NK-92 (cell line): ENCODE data around the gene GSG1L.
"Not testable (repeated sequence)": the region's sequence is repeated elsewhere in the genome, so short reads cannot be mapped to it uniquely, and the experiment has no call there.

Source experiments
- DNase-seq: peaks from one replicate; lab custom pipeline; 2025; ENCODE audit not compliant: unreplicated experiment; lab: John Stamatoyannopoulos, UW

Gene GSG1L

GRCh38 chr16:27952811-27953210, 110.7 kb downstream of the GSG1L start:
- no peak for DNase-seq

GRCh38 chr16:27951489-27952120, 111.9 kb downstream of the GSG1L start:
- no peak for DNase-seq

GRCh38 chr16:27950206-27950887, 113.2 kb downstream of the GSG1L start:
- DNase-seq = no peak

GRCh38 chr16:27947696-27948095, 115.8 kb downstream of the GSG1L start:
- DNase-seq = no peak

DNA sequence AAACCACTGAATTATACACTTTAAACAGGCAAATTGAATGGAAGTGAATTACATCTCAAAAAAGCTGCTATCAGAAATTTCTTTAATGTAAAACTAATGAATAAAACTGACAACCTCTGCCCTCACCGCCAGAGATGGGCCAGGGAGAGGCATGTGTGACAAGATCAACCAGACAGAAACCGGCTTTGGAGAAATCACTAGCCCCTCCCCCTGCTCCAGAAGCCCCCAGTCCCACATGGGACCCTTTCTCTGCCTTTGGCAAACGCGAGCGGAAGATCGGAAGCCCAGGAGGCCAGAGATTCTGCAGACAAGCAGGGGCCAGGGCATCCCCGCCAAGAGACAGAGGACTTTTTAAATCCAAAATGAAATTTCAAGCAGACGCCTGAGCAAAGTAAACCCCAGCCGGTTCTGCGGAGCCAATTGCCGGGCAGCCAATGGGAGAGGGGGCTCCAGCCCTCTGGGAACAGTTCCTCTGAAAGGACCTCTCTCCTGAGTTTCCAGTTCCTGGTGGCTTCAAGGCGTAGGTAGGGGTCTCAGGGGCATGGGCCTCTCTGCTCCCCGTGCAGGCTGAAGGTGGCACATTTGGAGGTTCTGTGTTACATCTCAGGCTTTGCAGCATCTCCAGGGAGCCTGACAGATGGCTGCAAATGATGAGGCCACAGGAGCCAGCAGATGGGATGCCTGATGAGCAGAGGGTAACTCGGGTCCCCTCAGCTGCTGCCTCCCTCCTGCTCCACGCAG, 118.1 kb downstream of the GSG1L start:
- DNase-seq = no peak

DNA sequence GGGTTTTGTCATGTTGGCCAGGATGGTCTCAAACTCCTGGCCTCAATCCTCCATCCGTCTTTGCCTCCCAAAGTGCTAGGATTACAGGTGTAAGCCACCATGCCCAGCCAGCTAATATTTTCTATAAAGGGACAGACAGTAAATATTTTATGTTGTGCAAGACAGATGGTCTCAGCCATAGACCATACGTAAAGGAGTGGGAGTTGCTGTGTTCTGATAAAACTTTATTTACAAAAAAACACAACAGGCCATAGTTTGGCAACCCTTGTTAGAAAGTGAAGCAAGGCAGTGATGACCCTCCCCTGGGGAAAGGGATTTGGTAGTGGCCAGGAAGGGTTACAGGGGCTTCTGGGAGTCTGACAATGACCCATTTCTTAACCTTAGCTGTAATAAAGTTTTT, 119.7 kb downstream of the GSG1L start:
- no peak for DNase-seq

- DNase-seq = not testable (repeated sequence)
Measured at GRCh38 chr16:27942071-27942470, 121.4 kb downstream of the GSG1L start.

DNA sequence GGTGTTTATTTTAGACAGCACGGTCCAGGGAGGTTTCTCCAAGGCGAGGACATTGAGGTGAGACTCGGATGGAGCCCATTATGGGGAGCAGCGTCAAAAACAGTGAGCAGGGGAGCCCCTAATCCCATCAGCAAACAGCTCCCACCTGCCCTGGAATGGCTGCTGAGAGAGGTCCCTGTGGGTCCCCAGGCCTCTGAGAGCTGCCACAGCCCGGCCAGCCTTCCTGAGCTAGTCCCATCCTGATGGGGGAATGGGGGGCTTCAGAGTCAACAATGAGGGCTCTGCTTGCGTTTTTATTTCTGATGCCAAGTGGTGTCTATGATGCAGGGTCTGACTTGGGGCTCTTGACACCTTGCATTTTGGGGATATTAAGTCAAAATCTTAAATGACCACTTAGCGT, 128.4 kb downstream of the GSG1L start:
- no peak for DNase-seq

DNA sequence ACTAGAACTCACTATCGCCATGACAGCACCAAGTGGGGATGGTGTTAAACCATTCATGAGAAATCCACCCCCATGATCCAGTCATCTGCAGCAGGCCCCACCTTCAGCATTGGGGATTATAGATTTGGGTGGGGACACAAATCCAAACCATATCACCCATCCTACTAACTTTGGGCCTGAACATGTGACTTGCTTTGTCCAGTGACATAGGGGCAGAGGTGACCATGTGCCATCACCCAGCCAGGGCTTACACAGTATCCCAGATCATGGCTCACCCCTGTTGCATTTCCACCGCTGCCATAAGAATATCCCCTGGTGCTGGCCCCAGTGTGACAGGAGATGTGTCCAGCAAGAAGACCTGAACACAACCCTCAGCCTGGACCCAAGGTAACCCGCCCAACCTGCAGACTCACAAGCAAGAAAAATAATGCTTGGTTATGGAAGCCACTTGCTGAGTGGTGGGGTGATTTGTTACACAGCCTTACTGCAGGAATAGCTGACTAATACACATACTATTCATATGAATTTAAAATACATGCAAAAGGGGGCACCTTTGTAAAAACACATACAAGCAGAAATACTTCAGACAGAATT, 130.9 kb downstream of the GSG1L start:
- no peak for DNase-seq

DNA sequence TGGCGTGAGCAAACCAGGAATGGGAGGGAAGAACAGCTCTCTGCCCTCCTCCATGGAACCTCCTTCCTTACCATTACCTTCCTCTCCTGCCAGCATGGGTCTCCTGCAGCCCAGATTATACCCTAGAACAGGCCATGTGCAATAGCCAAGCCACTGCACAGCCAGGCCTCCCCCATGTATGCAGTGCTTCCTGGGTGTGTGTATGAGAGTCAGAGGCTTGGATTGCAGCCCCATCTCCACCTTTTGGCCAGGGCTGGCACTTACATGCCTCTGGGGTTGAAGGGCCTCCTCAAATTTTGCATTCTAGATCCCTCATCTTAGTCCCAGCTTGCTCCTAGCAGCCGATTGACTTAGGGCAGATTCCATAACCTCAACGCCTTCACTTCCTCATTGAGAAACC, 133.7 kb downstream of the GSG1L start:
- DNase-seq = no peak

GRCh38 chr16:27928542-27928941, 135.0 kb downstream of the GSG1L start:
- DNase-seq = no peak

- DNase-seq = no peak
Measured at GRCh38 chr16:27927266-27927901, 136.1 kb downstream of the GSG1L start.

DNA sequence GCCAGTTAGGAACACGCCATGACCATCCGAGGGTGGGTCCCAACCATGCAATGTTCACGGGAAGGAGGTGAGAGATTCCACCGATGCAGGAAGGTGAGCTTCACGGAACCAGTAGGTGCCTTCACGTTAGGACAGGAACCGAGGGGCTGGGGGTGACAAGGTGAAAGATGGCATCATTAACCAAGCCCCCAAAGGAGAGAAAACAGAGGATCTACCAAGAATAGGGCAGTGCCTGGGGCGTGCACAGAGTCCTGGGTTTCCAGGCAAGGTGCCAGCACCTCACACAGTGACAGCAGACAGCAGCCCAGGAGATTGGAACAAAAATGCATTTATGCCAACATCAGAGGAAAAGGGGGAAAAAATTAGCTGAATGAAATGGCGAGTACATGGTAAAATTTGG, 137.9 kb downstream of the GSG1L start:
- no peak for DNase-seq

DNA sequence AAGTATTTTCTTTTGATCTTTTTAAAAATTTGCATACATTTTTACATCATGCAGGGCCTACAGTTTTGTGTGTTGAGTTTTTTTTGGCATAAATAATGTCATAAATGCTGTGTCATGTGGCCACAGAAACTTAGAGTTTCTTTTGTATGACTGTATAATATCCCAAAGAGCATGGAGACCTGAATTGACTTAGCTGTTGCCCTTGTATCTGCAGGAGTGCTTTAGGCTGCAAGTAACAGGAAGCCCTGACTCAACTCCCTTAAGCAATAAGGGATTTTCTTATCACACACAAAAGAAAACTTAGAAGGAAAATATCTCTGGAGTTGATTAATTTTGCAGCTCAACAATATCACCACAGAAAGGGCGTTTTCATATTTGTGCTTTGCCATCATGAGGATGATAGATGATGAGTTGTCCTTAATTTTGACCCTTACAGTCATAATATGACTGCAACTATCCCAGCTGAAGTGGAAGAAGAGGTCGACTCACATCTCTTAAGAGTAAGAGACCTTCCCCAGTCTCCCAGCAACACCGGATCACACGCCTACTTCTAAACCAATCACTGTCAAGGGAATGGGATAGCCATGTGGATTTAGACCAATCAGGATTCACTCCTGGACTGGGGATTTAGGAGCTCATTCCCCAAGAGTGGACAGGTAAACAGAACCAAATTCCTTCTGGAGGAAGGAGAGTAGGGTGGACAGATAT, 138.9 kb downstream of the GSG1L start:
- no peak for DNase-seq

DNA sequence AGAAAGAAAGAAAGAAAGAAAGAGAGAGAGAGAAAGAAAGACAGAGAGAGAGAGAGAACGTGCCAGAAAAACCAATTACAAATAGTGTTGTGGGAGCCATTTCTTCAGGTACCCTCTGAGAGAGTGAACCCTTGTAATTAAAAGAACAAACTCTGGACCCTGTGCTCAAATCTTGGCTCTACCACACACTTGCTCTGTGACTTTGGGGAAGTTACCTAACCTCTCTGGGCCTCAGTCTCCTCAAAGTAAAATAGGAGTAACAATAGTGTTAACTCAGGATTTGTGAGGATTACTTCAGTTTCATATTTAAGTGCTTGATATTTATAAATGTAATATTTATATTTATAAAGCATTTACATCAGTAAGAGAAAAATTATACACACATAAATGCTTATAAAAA, 139.8 kb downstream of the GSG1L start:
- no peak for DNase-seq

DNA sequence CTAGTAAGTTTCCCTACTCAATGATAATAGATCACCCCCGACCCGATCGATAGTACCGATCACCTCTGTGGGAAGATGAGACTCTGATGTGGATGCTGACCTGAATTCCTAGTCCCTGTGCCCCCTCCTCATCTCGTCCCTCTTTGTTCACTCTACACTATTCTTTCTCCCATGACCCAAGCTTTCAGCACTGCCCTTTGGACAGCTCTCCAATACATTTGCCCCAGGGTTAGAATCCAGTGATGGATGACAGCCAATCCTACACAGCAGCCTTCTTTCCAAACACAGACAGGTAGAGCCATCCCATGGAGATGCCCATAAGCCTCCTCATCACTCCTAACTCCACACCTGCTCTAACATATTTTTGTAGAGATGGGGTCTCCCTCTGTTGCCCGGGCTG, 141.1 kb downstream of the GSG1L start:
- DNase-seq = no peak

GRCh38 chr16:27921134-27921533, 142.4 kb downstream of the GSG1L start:
- no peak for DNase-seq

DNA sequence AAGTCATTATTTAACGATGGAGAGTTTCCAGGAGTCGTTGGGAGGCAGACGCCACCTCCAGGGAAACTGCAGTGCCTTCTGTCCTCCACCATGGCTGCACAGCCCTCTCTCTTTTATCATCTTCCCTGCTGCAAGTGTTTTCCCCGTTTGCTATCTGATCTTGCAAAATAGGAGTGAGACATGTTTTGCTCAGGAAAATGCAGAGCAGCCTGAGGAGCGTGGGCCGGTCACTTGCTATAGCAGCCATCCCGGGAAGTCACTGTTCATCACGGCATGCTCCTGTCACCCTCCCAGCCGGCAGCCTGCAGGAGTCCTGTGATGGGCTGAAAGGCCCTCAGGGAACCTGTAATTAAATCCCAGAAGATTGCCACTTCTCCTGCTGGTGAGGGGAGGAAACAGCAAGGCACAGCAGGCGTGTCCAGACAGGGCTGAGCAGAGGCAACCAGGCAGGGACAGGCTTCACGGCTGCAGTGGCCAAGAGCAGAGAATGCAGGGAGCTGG, 143.1 kb downstream of the GSG1L start:
- no peak for DNase-seq

- no peak for DNase-seq
Measured at GRCh38 chr16:27918755-27919154, 144.8 kb downstream of the GSG1L start.

GRCh38 chr16:27917949-27918348, 145.6 kb downstream of the GSG1L start:
- no peak for DNase-seq

GRCh38 chr16:27911486-27911885, 152.0 kb downstream of the GSG1L start:
- no peak for DNase-seq
